Stomach (tissue), 4 donors: ENCODE data around the gene CASP1.

Source experiments
- POLR2A ChIP-seq, 4 donors: fragments of 450-650 bp; IDR thresholded peaks; one replicate each; pipeline ENCODE4 v1.6.1; 2016; ENCODE audit warnings: antibody characterized with exemption in 4 of 4, control low read depth in 2 of 4, mild to moderate bottlenecking in 1 of 4, moderate library complexity in 1 of 4
- TF ChIP-seq, protein P1 (sequence below), 7 experiments: fragments of 450-650 bp in 4 of 7; fragments of 200-600 bp in 3 of 7; sonication (generic) in 3 of 7; IDR thresholded peaks; one replicate each; pipeline ENCODE4 v1.5.1; 2016 to 2019; ENCODE audit warnings: antibody characterized with exemption in 7 of 7, control low read depth in 2 of 7, mild to moderate bottlenecking in 1 of 7

DNA sequence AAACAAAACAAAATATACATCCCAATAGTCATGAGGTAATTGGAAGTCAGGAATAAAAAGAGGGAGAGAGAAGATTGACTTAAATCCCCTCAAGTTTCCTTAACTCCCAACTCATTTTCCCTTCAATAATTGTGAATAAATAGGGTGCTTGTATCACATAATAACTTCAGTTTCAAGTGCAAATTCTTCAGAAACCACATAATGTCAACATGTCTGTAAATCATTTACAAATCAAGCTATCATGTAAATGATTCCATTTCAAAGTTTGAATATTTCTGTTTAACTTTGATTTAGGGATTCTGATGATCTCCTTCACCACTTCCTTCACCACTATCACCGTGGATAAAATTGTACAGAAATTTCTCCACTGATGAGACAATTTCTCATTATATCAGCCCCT lies 35.2 kb downstream of the CASP1 start:
- no peak for TF ChIP-seq POLR2A (IDR thresholded peaks at IDR 0.05)
- TF ChIP-seq, protein P1, sequence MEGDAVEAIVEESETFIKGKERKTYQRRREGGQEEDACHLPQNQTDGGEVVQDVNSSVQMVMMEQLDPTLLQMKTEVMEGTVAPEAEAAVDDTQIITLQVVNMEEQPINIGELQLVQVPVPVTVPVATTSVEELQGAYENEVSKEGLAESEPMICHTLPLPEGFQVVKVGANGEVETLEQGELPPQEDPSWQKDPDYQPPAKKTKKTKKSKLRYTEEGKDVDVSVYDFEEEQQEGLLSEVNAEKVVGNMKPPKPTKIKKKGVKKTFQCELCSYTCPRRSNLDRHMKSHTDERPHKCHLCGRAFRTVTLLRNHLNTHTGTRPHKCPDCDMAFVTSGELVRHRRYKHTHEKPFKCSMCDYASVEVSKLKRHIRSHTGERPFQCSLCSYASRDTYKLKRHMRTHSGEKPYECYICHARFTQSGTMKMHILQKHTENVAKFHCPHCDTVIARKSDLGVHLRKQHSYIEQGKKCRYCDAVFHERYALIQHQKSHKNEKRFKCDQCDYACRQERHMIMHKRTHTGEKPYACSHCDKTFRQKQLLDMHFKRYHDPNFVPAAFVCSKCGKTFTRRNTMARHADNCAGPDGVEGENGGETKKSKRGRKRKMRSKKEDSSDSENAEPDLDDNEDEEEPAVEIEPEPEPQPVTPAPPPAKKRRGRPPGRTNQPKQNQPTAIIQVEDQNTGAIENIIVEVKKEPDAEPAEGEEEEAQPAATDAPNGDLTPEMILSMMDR (IDR thresholded peaks at IDR 0.05) = no peak
